B cell (primary cell): Measurements from ENCODE around the gene GALK1.

Experiments used
- CTCF ChIP-seq: fragments of 200-600 bp; IDR thresholded peaks from one replicate; pipeline ENCODE4 v1.8.0; 2022; ENCODE audit warnings: antibody characterized with exemption, mild to moderate bottlenecking
- EZH2 ChIP-seq: IDR thresholded peaks from 2 replicates; pipeline ENCODE4 v1.6.1; 2012; ENCODE audit warnings: borderline replicate concordance, low read depth, mild to moderate bottlenecking, moderate library complexity, low read length; ENCODE audit not compliant: insufficient read depth, poor library complexity, severe bottlenecking

DNA sequence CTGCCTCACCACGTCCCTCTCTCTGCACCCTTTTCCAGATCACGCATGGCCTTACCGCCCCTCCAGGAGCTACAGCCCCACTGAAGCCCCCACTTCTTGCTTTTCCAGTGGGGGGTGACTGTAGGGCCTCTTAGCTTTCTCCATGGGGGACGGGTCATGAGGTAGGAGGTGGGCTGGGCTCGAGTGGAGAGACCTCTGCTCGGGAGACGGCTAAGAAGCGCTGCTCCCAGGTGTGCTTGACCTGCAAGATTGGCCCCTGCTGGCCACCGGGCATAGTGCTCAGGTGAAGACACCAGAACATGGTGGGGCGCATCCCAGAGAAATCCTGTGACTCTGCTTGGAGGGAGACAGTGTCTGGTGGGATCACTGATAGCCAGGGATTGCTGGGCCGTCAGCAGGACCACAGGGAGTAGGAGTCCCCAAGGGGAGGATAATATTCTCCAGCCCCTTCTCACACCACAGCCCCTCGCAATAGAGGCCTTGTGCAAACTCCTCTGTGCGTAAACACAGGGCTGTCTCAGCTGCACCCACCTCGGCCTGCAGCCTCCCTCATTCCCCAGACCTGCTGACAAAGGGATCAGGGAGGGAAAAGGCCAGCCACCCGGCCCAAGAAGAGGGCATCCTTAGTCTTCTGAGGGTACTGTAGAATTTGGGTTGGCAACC, 8.9 kb upstream of the GALK1 start:
- TF ChIP-seq CTCF, result no peak
- no peak for TF ChIP-seq EZH2
